Keratinocyte (primary cell): ENCODE results near the gene SORL1. TPM values are rescaled to one million over a fixed set of nuclear protein-coding genes. Genes with fewer than 3 reads are reported as not detected.
A peak's percentile ranks its signal among the peaks of the same experiment; 100 is the strongest.

Experiments
- DNase-seq: peaks from one replicate; pipeline ENCODE4 v3.0.0-alpha.2; 2011; ENCODE audit warnings: low read depth, missing footprints, low spot score
- FAIRE-seq: peaks from 2 replicates; lab custom pipeline; 2011; peaks lifted over from hg19 to GRCh38; lab: Jason Lieb, UNC
- H2AFZ ChIP-seq: 2 replicates; pipeline ENCODE4 v1.6.0; 2012; ENCODE audit warnings: low read length, control low read depth, inconsistent platforms; ENCODE audit not compliant: control insufficient read depth
- H3K27ac ChIP-seq: 2 replicates; pipeline ENCODE4 v1.5.1; 2011; ENCODE audit warnings: low read length; ENCODE audit not compliant: control insufficient read depth, insufficient read depth
- H3K27me3 ChIP-seq: 3 replicates; pipeline ENCODE4 v1.6.0; 2011; ENCODE audit warnings: low read length; ENCODE audit not compliant: control insufficient read depth, insufficient read depth; ENCODE audit errors: extremely low read depth
- H3K36me3 ChIP-seq, 2 experiments: 2 replicates in 1 of 2; 3 replicates in 1 of 2; pipeline ENCODE4 v1.5.1; 2011; ENCODE audit warnings: low read length in 2 of 2, mild to moderate bottlenecking in 1 of 2; ENCODE audit not compliant: control insufficient read depth in 2 of 2, insufficient read depth in 2 of 2; ENCODE audit errors: extremely low read depth in 1 of 2
- H3K4me1 ChIP-seq: 3 replicates; pipeline ENCODE4 v1.5.1; 2011; ENCODE audit warnings: low read length; ENCODE audit not compliant: control insufficient read depth, insufficient read depth; ENCODE audit errors: extremely low read depth
- H3K4me2 ChIP-seq: 3 replicates; pipeline ENCODE4 v1.6.0; 2011; ENCODE audit warnings: low read depth, low read length; ENCODE audit not compliant: control insufficient read depth, insufficient read depth; ENCODE audit errors: extremely low read depth
- H3K4me3 ChIP-seq, 3 experiments: fragments of 200-600 bp in 1 of 3; sonication (generic) in 1 of 3; 2 replicates in 2 of 3; 3 replicates in 1 of 3; pipeline ENCODE4 v1.5.1; 2011 to 2016; ENCODE audit warnings: low read length in 3 of 3, mild to moderate bottlenecking in 3 of 3, control low read depth in 2 of 3, inconsistent platforms in 1 of 3, low read depth in 1 of 3, mixed read lengths in 1 of 3, mixed run types in 1 of 3, moderate library complexity in 1 of 3; ENCODE audit not compliant: control insufficient read depth in 2 of 3, insufficient read depth in 2 of 3; ENCODE audit errors: extremely low read depth in 1 of 3
- H3K79me2 ChIP-seq: 2 replicates; pipeline ENCODE4 v1.6.0; 2012; ENCODE audit warnings: low read length; ENCODE audit not compliant: control insufficient read depth, insufficient read depth
- H3K9ac ChIP-seq: 3 replicates; pipeline ENCODE4 v1.6.0; 2011; ENCODE audit warnings: low read length; ENCODE audit not compliant: control insufficient read depth, insufficient read depth; ENCODE audit errors: extremely low read depth
- H3K9me1 ChIP-seq: 3 replicates; pipeline ENCODE4 v1.6.0; 2011; ENCODE audit warnings: low read length; ENCODE audit not compliant: control insufficient read depth, insufficient read depth; ENCODE audit errors: extremely low read depth
- H3K9me3 ChIP-seq: 2 replicates; pipeline ENCODE4 v1.5.1; 2012; ENCODE audit warnings: low read depth, low read length; ENCODE audit not compliant: control insufficient read depth
- H4K20me1 ChIP-seq: 3 replicates; pipeline ENCODE4 v1.6.0; 2011; ENCODE audit warnings: low read length; ENCODE audit not compliant: control insufficient read depth, insufficient read depth; ENCODE audit errors: extremely low read depth
- EZH2 ChIP-seq: IDR thresholded peaks from one replicate; pipeline ENCODE4 v1.6.1; 2012; ENCODE audit warnings: inconsistent platforms, mild to moderate bottlenecking, low read length, moderate library complexity
- dilution Hi-C: fragments of 300-500 bp; cut with MboI; formaldehyde crosslinking; loops from one replicate; pipeline ENCODE4 v1.7.0; 2020; ENCODE audit warnings: low sequenced_read_pairs; ENCODE audit not compliant: extremely low pct_ligation_motif_present
- polyA plus RNA-seq, 5 experiments: library from polyadenylated mRNA; depleted of rRNA in 3 of 5; stranded (reverse) in 3 of 5; stranded (forward) in 1 of 5; unstranded in 1 of 5; fragments of >200 nt; gene quantifications; 1 replicate in 1 of 5; 2 replicates in 3 of 5; 3 replicates in 1 of 5; pipeline versions ENCODE4 v1.2.1 to v1.2.3, GENCODE V29; 2011 to 2012; ENCODE audit warnings: missing spikeins in 2 of 5, low read depth in 1 of 5, low replicate concordance in 1 of 5
- TF ChIP-seq, protein P1 (sequence below), 3 experiments: IDR thresholded peaks in 1 of 3; conservative IDR thresholded peaks in 1 of 3; optimal IDR thresholded peaks in 1 of 3; 2 replicates in 2 of 3; 3 replicates in 1 of 3; pipeline versions ENCODE3 to v1.5.1; 2011; ENCODE audit warnings: low read length in 3 of 3, mild to moderate bottlenecking in 3 of 3, moderate library complexity in 2 of 3, control low read depth in 1 of 3, inconsistent platforms in 1 of 3; ENCODE audit not compliant: insufficient read depth in 2 of 3; ENCODE audit errors: extremely low read depth in 1 of 3

SORL1 gene
- polyA plus RNA-seq, 1 donor (not counting 4 experiments of a cell fraction or from before 2014, with no cell fraction given), result 38.9 TPM

DNA sequence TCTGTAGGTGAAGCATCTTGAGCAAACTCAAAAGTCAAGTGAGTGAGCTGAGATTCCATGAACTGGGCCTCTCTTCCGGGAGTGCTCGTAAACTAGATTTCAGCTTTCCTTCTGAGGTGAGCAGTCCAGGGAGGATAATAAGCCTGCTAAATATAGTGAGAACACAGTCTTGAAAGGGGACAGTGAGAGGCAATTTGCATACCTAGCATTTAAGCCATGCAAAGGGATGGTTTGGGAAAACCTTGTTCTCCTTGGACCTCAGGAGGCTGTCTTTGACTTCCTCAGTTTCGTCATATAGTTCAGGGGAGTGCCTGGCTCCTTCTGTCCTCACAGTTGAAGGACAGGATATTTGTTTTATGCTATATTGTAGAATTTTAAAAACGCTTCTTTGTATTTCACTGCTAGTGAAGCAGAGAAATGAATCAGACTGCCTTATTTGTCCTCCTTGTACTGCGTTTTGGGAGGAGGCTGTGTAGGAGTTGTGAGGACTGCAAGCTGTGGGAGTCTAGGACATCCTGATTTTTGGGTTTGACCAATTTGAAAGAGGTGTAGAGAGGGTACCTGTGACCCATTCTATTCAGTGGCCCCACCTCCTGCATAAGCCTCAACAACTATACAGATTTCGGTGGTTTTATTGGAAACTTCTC lies 11.7 kb downstream of the SORL1 start:
- Histone ChIP-seq H3K27me3 (no peaks in the 10 kb centered on the region), H4K20me1 (no peaks in the 10 kb centered on the region), H3K4me1 (peaks cover 54% of the 10 kb centered on the region), H3K27ac (peak overlapping the region; percentile 95), H3K4me2 (peak overlapping the region; percentile 60), H3K9ac (no peak overlapping the region), H3K9me1 (no peaks in the 10 kb centered on the region), H3K4me3 (no peak overlapping the region), H3K79me2 (peaks cover 4% of the 10 kb centered on the region), H3K36me3 (no peaks in the 10 kb centered on the region), H3K9me3 (no peaks in the 10 kb centered on the region), H2AFZ (no peak overlapping the region)
- no peak for FAIRE-seq
- dilution Hi-C loops, result no loop called here
- DNase-seq, result no peak
- TF ChIP-seq, protein P1, sequence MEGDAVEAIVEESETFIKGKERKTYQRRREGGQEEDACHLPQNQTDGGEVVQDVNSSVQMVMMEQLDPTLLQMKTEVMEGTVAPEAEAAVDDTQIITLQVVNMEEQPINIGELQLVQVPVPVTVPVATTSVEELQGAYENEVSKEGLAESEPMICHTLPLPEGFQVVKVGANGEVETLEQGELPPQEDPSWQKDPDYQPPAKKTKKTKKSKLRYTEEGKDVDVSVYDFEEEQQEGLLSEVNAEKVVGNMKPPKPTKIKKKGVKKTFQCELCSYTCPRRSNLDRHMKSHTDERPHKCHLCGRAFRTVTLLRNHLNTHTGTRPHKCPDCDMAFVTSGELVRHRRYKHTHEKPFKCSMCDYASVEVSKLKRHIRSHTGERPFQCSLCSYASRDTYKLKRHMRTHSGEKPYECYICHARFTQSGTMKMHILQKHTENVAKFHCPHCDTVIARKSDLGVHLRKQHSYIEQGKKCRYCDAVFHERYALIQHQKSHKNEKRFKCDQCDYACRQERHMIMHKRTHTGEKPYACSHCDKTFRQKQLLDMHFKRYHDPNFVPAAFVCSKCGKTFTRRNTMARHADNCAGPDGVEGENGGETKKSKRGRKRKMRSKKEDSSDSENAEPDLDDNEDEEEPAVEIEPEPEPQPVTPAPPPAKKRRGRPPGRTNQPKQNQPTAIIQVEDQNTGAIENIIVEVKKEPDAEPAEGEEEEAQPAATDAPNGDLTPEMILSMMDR (optimal IDR thresholded peaks at IDR 0.05 in 1 of 3, IDR thresholded peaks at IDR 0.05 in 1 of 3, conservative IDR thresholded peaks at IDR 0.05 in 1 of 3; ENCODE audit: extremely low read depth in 1 of 3, insufficient read depth in 2 of 3, low read length in 3 of 3), result no peak
- no peak for TF ChIP-seq EZH2

DNA sequence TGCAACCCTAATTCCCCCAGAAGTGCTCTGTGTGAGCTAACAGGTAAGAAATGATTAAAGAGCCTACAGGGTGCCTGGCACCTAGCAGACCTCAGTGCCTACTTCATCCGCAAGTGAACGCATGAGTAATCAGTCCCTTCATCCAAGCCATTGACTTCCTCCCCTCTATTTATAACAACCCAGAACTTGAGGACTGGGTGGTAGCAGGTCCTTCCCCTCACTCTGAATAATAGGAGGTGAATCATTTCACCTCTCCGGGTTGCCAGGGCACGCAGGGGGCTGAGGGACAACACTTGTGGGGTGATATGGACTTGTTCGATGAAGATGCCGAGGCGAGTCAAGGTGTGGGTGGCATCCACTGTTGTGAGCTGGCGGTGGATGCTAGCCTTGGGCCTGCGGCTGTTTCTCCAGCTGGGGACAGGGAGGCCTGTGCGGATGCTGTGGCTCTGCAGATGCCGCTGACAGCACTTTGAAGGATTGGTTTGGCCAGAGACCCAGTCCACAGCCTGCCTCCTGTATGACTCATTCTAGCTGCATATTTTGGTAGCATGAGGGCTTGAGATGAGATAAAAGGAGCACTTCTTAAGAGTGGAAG lies 12.3 kb downstream of the SORL1 start:
- H3K9me3 ChIP-seq, result no peaks in the 10 kb centered on the region
- dilution Hi-C loops, result no loop called here
- no peak overlapping the region for H3K4me3 ChIP-seq
- H3K9me1 ChIP-seq, result no peaks in the 10 kb centered on the region
- H3K9ac ChIP-seq, result no peak overlapping the region
- H3K4me1 ChIP-seq, result peaks cover 54% of the 10 kb centered on the region
- peak overlapping the region; percentile 95 for H3K27ac ChIP-seq
- no peaks in the 10 kb centered on the region for H3K36me3 ChIP-seq
- FAIRE-seq (peak; percentile 97), DNase-seq (peak; percentile 80)
- H4K20me1 ChIP-seq, result no peaks in the 10 kb centered on the region
- H3K27me3 ChIP-seq, result no peaks in the 10 kb centered on the region
- H2AFZ ChIP-seq, result no peak overlapping the region
- TF ChIP-seq, protein P1 (optimal IDR thresholded peaks at IDR 0.05 in 1 of 3, IDR thresholded peaks at IDR 0.05 in 1 of 3, conservative IDR thresholded peaks at IDR 0.05 in 1 of 3; ENCODE audit: extremely low read depth in 1 of 3, insufficient read depth in 2 of 3, low read length in 3 of 3), result no peak
- TF ChIP-seq EZH2, result no peak
- peaks cover under 1% of the 10 kb centered on the region for H3K79me2 ChIP-seq
- H3K4me2 ChIP-seq, result peak overlapping the region; percentile 60
